Measurements from ENCODE around the gene COL5A3. TPM values are rescaled to one million over a fixed set of nuclear protein-coding genes. Genes with fewer than 3 reads are reported as not detected.

The COL5A3 gene
- total RNA-seq = 1 to 10 TPM; 2.4 to 5.5 TPM

GRCh38 chr19:10010247-10010691 is at the start of gene COL5A3:
Gene COL5A3, minus strand, starts transcription at chr19:10010504. Its CDS starts 119 bp downstream, at chr19:10010385.
- H3K27me3 ChIP-seq = peaks cover 11% of the 10 kb centered on the region
- no peak within 1 kb of the TSS for H3K27ac ChIP-seq
- H3K4me1 ChIP-seq = peaks cover 3% of the 10 kb centered on the region
- H3K36me3 ChIP-seq = no peaks in the 10 kb centered on the region
- no peak for TF ChIP-seq CTCF (IDR thresholded peaks at IDR 0.05)
- peak within 1 kb of the TSS; percentile 20 for H3K4me3 ChIP-seq
- no peaks in the 10 kb centered on the region for H3K9me3 ChIP-seq
- peak within 1 kb of the TSS; percentile 21 to 35 for H3K9ac ChIP-seq (ENCODE audit: low read depth in 2 of 2, low read length in 2 of 2)
- intact Hi-C loops (cut with DNase I) = no loop called here
- peak; percentile 60 for DNase-seq

- intact Hi-C loops (cut with DNase I) = no loop called here
- Histone ChIP-seq H3K9me3 (no peaks in the 10 kb centered on the region), H3K4me3 (no peak overlapping the region), H3K27me3 (no peaks in the 10 kb centered on the region), H3K9ac (ENCODE audit: low read depth in 2 of 2, low read length in 2 of 2) (no peak overlapping the region), H3K27ac (no peak overlapping the region), H3K36me3 (no peaks in the 10 kb centered on the region), H3K4me1 (no peaks in the 10 kb centered on the region)
- no peak for DNase-seq
- TF ChIP-seq CTCF (IDR thresholded peaks at IDR 0.05) = no peak
Measured at GRCh38 chr19:10052602-10053360, 42.5 kb upstream of the COL5A3 start.

GRCh38 chr19:10049626-10050025 is 39.3 kb upstream of the COL5A3 start:
- no peak overlapping the region for H3K9ac ChIP-seq (ENCODE audit: low read depth in 2 of 2, low read length in 2 of 2)
- TF ChIP-seq CTCF (IDR thresholded peaks at IDR 0.05) = no peak
- no peak overlapping the region for H3K27ac ChIP-seq
- no peaks in the 10 kb centered on the region for H3K27me3 ChIP-seq
- no peaks in the 10 kb centered on the region for H3K36me3 ChIP-seq
- intact Hi-C loops (cut with DNase I) = no loop called here
- no peak for DNase-seq
- no peaks in the 10 kb centered on the region for H3K4me1 ChIP-seq
- no peaks in the 10 kb centered on the region for H3K9me3 ChIP-seq
- no peak overlapping the region for H3K4me3 ChIP-seq

GRCh38 chr19:10045371-10045770 is 35.1 kb upstream of the COL5A3 start:
- no peak overlapping the region for H3K27ac ChIP-seq
- H3K4me3 ChIP-seq = no peak overlapping the region
- intact Hi-C loops (cut with DNase I) = no loop called here
- no peaks in the 10 kb centered on the region for H3K9me3 ChIP-seq
- no peaks in the 10 kb centered on the region for H3K36me3 ChIP-seq
- no peak for TF ChIP-seq CTCF (IDR thresholded peaks at IDR 0.05)
- no peak overlapping the region for H3K9ac ChIP-seq (ENCODE audit: low read depth in 2 of 2, low read length in 2 of 2)
- no peaks in the 10 kb centered on the region for H3K27me3 ChIP-seq
- DNase-seq = no peak
- H3K4me1 ChIP-seq = no peaks in the 10 kb centered on the region

GRCh38 chr19:10044390-10044789 is 34.1 kb upstream of the COL5A3 start:
- H3K9ac ChIP-seq (ENCODE audit: low read depth in 2 of 2, low read length in 2 of 2) = no peak overlapping the region
- H3K36me3 ChIP-seq = no peaks in the 10 kb centered on the region
- no peaks in the 10 kb centered on the region for H3K4me1 ChIP-seq
- intact Hi-C loops (cut with DNase I) = no loop called here
- no peaks in the 10 kb centered on the region for H3K9me3 ChIP-seq
- TF ChIP-seq CTCF (IDR thresholded peaks at IDR 0.05) = no peak
- no peaks in the 10 kb centered on the region for H3K27me3 ChIP-seq
- no peak overlapping the region for H3K4me3 ChIP-seq
- DNase-seq = no peak
- H3K27ac ChIP-seq = no peak overlapping the region
